Epithelial cell of proximal tubule (primary cell): ENCODE data around the gene C1QL1. TPM values are rescaled to one million over a fixed set of nuclear protein-coding genes. Genes with fewer than 3 reads are reported as not detected.

Experiments
- DNase-seq: peaks from one replicate; pipeline ENCODE4 v3.0.0-alpha.2; 2011; ENCODE audit warnings: low read depth
- H3K4me3 ChIP-seq: 2 replicates; pipeline ENCODE4 v1.5.1; 2011; ENCODE audit warnings: low read depth, mild to moderate bottlenecking, low read length
- total RNA-seq: library from RNA; depleted of rRNA; stranded (reverse); fragments of >200 nt; gene quantifications from 2 replicates; pipeline ENCODE4 v1.2.3, GENCODE V29; 2015
- TF ChIP-seq, protein P1 (sequence below): conservative IDR thresholded peaks from 2 replicates; pipeline ENCODE4 v1.5.1; 2012; ENCODE audit warnings: low read depth, mild to moderate bottlenecking, low read length

The C1QL1 gene
- total RNA-seq, 1 donor from 2014 or later, result not detected

GRCh38 chr17:44930667-44931066 lies 37.4 kb downstream of the C1QL1 start:
- DNase-seq, result no peak
- H3K4me3 ChIP-seq, result no peak overlapping the region
- TF ChIP-seq, protein P1, sequence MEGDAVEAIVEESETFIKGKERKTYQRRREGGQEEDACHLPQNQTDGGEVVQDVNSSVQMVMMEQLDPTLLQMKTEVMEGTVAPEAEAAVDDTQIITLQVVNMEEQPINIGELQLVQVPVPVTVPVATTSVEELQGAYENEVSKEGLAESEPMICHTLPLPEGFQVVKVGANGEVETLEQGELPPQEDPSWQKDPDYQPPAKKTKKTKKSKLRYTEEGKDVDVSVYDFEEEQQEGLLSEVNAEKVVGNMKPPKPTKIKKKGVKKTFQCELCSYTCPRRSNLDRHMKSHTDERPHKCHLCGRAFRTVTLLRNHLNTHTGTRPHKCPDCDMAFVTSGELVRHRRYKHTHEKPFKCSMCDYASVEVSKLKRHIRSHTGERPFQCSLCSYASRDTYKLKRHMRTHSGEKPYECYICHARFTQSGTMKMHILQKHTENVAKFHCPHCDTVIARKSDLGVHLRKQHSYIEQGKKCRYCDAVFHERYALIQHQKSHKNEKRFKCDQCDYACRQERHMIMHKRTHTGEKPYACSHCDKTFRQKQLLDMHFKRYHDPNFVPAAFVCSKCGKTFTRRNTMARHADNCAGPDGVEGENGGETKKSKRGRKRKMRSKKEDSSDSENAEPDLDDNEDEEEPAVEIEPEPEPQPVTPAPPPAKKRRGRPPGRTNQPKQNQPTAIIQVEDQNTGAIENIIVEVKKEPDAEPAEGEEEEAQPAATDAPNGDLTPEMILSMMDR, result no peak

DNA sequence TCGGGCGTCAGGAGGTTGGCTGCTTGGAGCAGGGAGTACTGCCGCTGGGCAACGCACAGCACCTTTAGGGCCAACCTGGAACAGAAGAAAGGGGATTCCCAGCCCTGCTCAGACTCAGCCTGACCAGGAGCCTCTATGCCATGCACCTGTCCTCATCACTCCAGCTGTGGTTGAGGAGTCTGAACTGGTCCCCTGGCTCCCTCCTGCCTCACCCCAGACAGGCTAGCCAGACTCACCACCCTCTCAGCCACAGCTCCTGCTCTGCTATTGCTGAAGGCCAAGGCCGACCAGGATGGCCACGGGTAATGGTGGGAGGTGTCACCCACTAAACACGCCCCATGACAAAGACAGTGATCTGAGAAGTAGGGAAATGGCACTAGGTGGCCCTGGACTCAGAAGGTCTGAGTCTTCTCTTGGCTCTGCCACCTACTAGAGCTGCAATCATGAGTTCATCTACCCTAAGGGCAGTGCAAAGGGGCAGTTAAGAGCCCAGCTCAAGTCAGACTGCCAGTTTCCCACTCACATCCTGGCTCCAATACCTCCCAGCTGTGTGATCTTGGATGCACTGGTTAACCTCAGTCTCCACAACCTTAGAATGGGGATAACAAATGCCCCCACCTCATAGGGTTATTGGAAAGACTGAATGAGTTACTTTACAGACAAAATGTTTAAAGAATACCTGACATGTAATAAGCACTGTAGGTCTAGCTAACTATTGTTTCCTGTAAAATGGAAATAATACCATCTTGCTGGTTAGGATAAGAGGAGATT lies 39.0 kb downstream of the C1QL1 start:
- no peak for DNase-seq
- TF ChIP-seq, protein P1, result no peak
- H3K4me3 ChIP-seq, result no peak overlapping the region

DNA sequence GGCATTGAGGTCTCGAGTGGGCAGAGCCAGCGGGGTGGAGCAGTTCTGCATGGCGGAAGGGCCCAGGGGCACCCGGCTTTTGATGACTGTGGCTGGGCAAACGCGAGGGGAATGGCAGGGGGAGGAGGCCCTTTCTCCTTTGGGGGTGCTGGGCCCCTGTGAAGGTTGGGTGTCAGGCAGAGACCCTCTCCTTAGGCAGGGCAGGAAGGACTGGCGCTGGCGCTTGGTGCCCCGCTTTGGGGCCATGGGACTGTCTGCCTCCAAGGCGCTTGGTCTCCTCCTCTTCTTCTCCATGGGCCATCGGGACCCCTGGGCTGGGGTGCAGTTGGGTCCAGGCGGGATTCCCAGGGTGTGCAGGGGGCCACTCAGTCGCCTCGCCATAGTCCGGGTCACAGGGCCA lies 40.0 kb downstream of the C1QL1 start:
- TF ChIP-seq, protein P1, result no peak
- DNase-seq, result no peak
- no peak overlapping the region for H3K4me3 ChIP-seq

DNA sequence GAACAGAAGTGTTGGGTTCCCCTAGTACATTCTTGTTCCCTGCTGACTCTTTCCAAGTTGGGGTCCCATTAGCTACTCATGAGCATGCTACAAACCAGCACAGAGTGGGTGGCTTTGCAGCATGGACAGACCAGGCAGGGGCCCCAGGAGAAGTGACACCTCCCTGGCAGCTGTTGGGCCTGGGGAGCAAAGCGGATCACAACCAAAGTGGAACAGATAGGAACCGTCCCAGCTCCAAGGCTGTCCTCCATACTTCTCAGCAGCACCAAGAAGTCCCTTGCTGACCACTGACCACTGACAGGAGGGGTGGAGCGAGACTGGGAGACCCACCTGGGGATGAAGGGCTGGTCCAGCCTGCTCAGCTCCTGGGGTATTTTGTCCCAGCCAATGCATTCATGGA lies 40.4 kb downstream of the C1QL1 start:
- no peak for DNase-seq
- H3K4me3 ChIP-seq, result no peak overlapping the region
- TF ChIP-seq, protein P1, result no peak

DNA sequence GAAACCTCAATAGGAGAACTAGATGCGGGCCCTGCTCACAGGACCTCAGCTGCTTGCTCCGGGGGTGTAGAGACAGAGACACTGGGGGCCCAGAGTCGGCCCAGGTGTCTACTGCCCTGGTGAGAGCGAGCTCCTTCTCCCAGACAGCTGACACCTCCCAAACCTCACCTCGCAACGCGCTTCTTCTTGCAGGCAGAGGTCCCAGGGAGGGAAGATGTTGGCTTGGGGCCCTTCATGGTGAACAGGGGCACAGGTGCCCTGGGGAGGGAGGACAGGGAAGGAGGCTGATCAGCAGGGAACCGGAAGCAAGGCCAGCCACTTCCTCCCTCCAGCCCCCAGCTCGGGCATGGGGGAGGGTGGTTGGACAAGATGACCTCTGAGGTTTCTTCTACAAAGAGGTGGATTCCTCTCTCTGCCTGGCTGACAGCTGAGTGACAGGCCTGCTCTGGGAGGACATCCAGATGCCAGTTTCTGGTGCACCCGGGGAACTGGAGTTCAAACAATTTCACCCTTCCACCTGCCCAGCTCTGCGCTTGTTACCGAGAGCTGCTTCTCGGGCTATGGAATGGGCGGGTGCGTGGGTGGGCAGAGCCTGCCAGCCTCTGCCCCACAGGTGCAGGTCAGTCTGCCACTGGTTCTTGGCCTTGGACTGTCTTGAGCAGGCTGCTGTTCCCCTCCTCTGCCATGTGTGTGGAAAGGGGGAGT lies 41.1 kb downstream of the C1QL1 start:
- H3K4me3 ChIP-seq, result no peak overlapping the region
- no peak for DNase-seq
- TF ChIP-seq, protein P1, result no peak

DNA sequence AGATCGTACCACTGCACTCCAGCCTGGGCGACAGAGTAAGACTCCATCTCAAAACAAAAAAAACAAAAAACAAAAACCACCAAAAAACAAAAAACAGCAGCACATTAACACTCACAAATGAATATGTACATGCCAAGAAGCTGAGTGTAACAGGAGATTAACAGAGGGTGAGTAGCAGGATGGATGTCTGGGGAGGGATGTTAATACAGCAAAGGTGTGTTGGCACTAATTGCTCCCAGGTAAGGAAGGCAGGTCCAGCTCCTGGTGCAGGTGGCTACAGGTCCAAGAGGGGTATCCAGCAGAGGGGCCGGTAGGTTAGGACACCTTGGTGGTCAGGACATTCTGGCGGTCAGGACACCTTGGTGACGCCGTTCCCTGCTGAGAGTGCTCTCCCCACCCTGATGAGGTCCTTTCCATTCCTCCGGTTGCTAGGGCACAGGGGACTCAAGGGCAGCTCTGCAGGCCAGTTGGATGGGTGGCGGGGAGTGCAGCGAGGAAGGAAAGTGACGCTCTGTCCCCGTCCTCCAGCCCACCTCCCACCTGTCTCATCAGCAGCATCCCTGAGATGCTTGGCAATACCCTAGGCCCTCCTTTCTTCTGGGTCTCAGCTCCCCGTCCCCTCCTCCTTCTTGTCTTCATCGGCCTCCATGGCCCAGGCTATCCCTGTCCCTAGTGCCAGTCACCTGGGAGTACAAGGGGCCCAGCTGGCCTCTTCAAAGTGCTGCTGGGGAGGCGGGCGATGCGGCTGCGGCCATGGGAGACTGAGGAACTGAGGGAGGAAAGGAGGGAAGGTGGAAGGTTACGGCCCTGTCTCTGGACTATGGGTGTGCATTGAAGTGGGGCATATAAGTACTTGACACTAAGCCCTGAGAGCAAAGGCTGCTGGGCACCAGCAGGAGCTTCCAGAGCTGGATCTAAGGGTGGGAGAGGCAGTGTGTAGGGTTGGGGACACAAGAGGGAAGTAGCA lies 42.1 kb downstream of the C1QL1 start:
- DNase-seq, result no peak
- H3K4me3 ChIP-seq, result no peak overlapping the region
- TF ChIP-seq, protein P1, result no peak
